ENCODE results near the gene CST7. TPM values are rescaled to one million over a fixed set of nuclear protein-coding genes. Genes with fewer than 3 reads are reported as not detected.

Gene CST7
- polyA plus RNA-seq, 1 experiment, result not detected

GRCh38 chr20:24910461-24910860 is 38.6 kb upstream of the CST7 start:
- Histone ChIP-seq H3K4me3 (ENCODE audit: low read depth, low read length) (no peak overlapping the region), H3K27me3 (ENCODE audit: control insufficient read depth, insufficient read depth, low read length) (no peaks in the 10 kb centered on the region; the same call in 1 of the 2 replicates), H3K36me3 (ENCODE audit: control insufficient read depth, insufficient read depth, low read length) (no peaks in the 10 kb centered on the region)
- no peak for DNase-seq (ENCODE audit: low read depth)
- CTCF ChIA-PET, result no interaction called here
- no peak for TF ChIP-seq CTCF (IDR thresholded peaks at IDR 0.05; ENCODE audit: insufficient read depth, low read depth, low read length)
- POLR2A ChIA-PET, result no interaction called here

GRCh38 chr20:24911461-24911860 is 37.6 kb upstream of the CST7 start:
- Histone ChIP-seq H3K36me3 (ENCODE audit: control insufficient read depth, insufficient read depth, low read length) (no peaks in the 10 kb centered on the region), H3K4me3 (ENCODE audit: low read depth, low read length) (no peak overlapping the region), H3K27me3 (ENCODE audit: control insufficient read depth, insufficient read depth, low read length) (no peaks in the 10 kb centered on the region; the same call in 1 of the 2 replicates)
- TF ChIP-seq CTCF (IDR thresholded peaks at IDR 0.05; ENCODE audit: insufficient read depth, low read depth, low read length), result no peak
- POLR2A ChIA-PET, result no interaction called here
- no peak for DNase-seq (ENCODE audit: low read depth)
- CTCF ChIA-PET, result no interaction called here

DNA sequence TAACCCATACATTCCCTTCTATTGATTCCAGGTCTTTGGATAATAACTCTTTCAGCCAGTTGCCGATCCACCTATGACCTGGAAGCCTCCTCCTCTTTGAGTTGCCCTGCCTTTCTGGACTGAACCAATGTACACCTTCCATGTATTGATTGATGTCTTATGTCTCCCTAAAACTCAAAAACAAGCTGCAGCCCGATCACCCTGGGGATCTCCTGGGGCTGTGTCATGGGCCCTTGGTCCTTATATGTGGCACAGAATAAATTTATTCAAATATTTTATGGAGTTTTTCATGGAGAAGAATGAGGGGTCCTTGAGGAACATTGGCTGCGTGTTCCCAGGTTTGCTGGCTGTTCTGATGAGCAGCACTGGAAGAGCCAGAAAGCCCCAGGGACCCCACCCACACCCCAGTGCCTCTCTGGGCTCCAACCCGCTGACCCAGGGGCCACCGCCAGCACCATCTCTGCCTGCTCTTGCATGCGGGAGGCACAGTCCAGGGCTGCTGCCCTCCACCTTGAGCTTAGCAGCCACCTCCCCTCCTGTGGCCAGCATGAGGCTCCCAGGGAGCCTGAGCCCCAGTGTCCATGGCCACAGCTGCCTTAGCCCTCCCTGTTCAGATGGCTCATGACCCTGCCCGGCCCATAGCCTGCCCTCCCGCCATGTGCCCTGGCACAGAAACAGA is 36.5 kb upstream of the CST7 start:
- peaks cover 1% of the 10 kb centered on the region; the same call in 1 of the 2 replicates for H3K27me3 ChIP-seq (ENCODE audit: control insufficient read depth, insufficient read depth, low read length)
- H3K36me3 ChIP-seq (ENCODE audit: control insufficient read depth, insufficient read depth, low read length), result no peaks in the 10 kb centered on the region
- H3K4me3 ChIP-seq (ENCODE audit: low read depth, low read length), result no peak overlapping the region
- ChIA-PET CTCF (no interaction called here), POLR2A (no interaction called here)
- DNase-seq (ENCODE audit: low read depth), result no peak
- no peak for TF ChIP-seq CTCF (IDR thresholded peaks at IDR 0.05; ENCODE audit: insufficient read depth, low read depth, low read length)

GRCh38 chr20:24913076-24913628 is 35.9 kb upstream of the CST7 start:
- DNase-seq (ENCODE audit: low read depth), result no peak
- Histone ChIP-seq H3K36me3 (ENCODE audit: control insufficient read depth, insufficient read depth, low read length) (no peaks in the 10 kb centered on the region), H3K27me3 (ENCODE audit: control insufficient read depth, insufficient read depth, low read length) (peaks cover 1% of the 10 kb centered on the region; the same call in 1 of the 2 replicates), H3K4me3 (ENCODE audit: low read depth, low read length) (no peak overlapping the region)
- ChIA-PET CTCF (no interaction called here), POLR2A (no interaction called here)
- TF ChIP-seq CTCF (IDR thresholded peaks at IDR 0.05; ENCODE audit: insufficient read depth, low read depth, low read length), result no peak

GRCh38 chr20:24914388-24915241 is 34.5 kb upstream of the CST7 start:
- TF ChIP-seq CTCF (IDR thresholded peaks at IDR 0.05; ENCODE audit: insufficient read depth, low read depth, low read length), result no peak

More at GRCh38 chr20:24914388-24915241, 34.5 kb upstream of the CST7 start:
- Histone ChIP-seq H3K36me3 (ENCODE audit: control insufficient read depth, insufficient read depth, low read length) (no peaks in the 10 kb centered on the region), H3K27me3 (ENCODE audit: control insufficient read depth, insufficient read depth, low read length) (peaks cover 1% of the 10 kb centered on the region; the same call in 1 of the 2 replicates), H3K4me3 (ENCODE audit: low read depth, low read length) (no peak overlapping the region)
- ChIA-PET POLR2A (no interaction called here), CTCF (interaction anchor here (0.9 kb wide), 1 partner anchor 754 kb away, joined by 5 read pairs; no protein-coding TSS in a partner anchor)
- DNase-seq (ENCODE audit: low read depth), result no peak

Data from BJ (cell line).